ACC112 (cell line): Measurements from ENCODE around the gene FBN1.

Source experiments
- H2AFZ ChIP-seq: fragments of 200-600 bp; sonication (generic); one replicate; pipeline ENCODE4 v1.6.0; 2017; ENCODE audit warnings: antibody characterized with exemption, low read length; ENCODE audit not compliant: unreplicated experiment
- H3K27ac ChIP-seq: fragments of 200-600 bp; sonication (generic); 2 replicates; pipeline ENCODE4 v1.5.1; 2014; ENCODE audit warnings: low read depth, mild to moderate bottlenecking, antibody characterized with exemption, low read length, moderate library complexity
- H3K27me3 ChIP-seq: fragments of 200-600 bp; sonication (generic); 2 replicates; pipeline ENCODE4 v1.6.1; 2014; ENCODE audit warnings: mild to moderate bottlenecking, antibody characterized with exemption, low read length, moderate library complexity, mixed read lengths; ENCODE audit not compliant: insufficient read depth
- H3K36me3 ChIP-seq: fragments of 200-600 bp; sonication (generic); 2 replicates; pipeline ENCODE4 v1.6.1; 2016; ENCODE audit warnings: mild to moderate bottlenecking, antibody characterized with exemption, low read length, moderate library complexity, mixed read lengths; ENCODE audit not compliant: insufficient read depth
- H3K4me1 ChIP-seq: fragments of 200-600 bp; sonication (generic); one replicate; pipeline ENCODE4 v1.6.1; 2016; ENCODE audit warnings: low read length, mixed read lengths; ENCODE audit not compliant: insufficient read depth, unreplicated experiment, control insufficient read depth
- H3K4me3 ChIP-seq: fragments of 200-600 bp; sonication (generic); 2 replicates; pipeline ENCODE4 v1.5.1; 2014; ENCODE audit warnings: mild to moderate bottlenecking, low read depth, low read length
- H3K79me2 ChIP-seq: fragments of 200-600 bp; sonication (generic); one replicate; pipeline ENCODE4 v1.6.0; 2016; ENCODE audit warnings: low read length; ENCODE audit not compliant: control insufficient read depth, unreplicated experiment, insufficient read depth

The FBN1 gene

DNA sequence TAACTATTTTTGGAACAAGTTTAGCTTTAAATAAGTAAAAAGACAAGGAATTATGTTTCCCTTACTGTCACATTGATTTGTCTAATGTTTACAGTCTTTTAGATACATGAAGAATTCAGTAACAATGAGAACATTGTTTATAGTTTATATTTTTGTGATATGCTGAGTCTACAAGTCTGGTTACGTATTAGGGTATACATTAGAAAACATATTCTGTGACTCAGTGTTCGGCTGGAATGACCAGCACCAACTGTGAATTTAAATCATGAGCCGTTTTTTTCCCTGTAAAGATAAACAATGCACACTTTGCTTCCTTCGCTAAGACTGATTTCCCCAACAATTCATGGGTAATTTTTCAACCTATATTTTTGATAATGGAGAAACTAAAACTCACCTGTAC is 182.8 kb downstream of the FBN1 start:
- H2AFZ ChIP-seq, result no peak overlapping the region
- peaks cover 77% of the 10 kb centered on the region for H3K36me3 ChIP-seq
- H3K27me3 ChIP-seq, result no peaks in the 10 kb centered on the region
- peaks cover 33% of the 10 kb centered on the region for H3K4me1 ChIP-seq
- H3K4me3 ChIP-seq, result no peak overlapping the region
- peaks cover 4% of the 10 kb centered on the region for H3K79me2 ChIP-seq
- peak overlapping the region; percentile 36 for H3K27ac ChIP-seq

DNA sequence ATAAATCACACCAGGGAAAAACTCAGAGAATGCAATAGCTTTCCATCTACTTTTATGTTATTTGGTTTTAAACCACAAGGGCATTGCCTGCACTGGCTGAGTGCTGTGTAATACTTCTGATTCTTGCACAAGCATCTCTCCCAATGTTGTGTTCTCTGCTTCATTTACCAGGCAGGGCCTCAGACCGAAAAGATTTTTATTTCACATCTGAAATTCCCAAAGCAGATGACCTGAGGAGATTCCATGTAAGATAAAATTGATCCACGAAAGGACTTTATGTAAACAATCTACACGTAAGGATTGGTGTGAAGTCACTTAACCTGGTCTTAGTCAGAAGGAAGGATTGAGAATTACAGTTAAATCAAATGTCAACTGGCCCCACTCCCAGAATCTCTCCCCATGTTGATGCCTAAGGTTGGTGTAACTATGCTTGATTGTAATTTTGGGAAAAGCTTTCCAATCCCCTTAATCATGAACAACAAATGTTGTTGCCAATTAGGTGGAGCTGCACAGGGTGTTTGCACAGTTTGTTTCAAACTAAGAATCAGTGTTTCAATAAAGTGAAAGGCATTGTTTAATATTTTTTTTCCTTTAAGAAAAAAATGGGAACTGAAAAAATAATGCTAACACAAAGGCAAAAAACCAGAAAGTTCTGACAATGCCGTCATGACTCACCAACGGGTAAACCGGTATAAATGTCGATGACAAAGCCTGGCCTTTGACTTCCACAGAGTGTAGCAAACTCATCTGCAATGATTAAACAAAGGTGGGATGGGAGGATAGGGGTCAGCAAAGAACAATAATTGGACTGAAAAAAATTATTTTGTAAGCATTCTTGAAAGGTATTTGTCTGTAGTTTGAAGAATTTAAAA is 185.7 kb downstream of the FBN1 start:
- Histone ChIP-seq H3K4me1 (peaks cover 33% of the 10 kb centered on the region), H3K27ac (peak overlapping the region; percentile 87), H3K4me3 (peak overlapping the region; percentile 12; the same call in 1 of the 2 replicates)

DNA sequence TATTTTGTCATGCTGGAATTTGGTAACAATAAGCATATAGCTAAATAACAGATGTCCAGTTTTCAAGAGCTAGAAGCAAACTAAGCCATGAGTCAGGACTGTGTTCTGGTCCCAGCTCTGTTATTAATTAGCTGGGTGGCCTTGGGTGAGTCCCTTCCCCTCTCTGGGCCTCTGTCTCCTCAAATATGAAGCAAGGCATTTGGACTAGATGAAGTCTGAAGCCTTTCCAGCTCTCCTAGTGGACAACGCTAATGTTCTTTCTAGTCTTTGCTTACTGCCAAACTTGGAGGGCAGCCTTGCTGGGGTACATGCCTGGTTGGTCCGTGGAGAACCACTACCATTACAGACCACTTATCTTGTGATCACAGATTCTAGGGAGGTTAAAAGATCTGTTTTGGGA is 186.6 kb downstream of the FBN1 start:
- H3K4me1 ChIP-seq, result peaks cover 30% of the 10 kb centered on the region
- H3K27me3 ChIP-seq, result no peaks in the 10 kb centered on the region
- H3K4me3 ChIP-seq, result peak overlapping the region; percentile 26; the same call in 1 of the 2 replicates
- H3K27ac ChIP-seq, result peak overlapping the region; percentile 87
- H3K36me3 ChIP-seq, result peaks cover 81% of the 10 kb centered on the region
- H3K79me2 ChIP-seq, result peaks cover 5% of the 10 kb centered on the region
- H2AFZ ChIP-seq, result no peak overlapping the region

More for the DNA sequence above, 185.7 kb downstream of the FBN1 start:
- no peaks in the 10 kb centered on the region for H3K27me3 ChIP-seq
- H3K79me2 ChIP-seq, result peaks cover 5% of the 10 kb centered on the region
- no peak overlapping the region for H2AFZ ChIP-seq
- peaks cover 76% of the 10 kb centered on the region for H3K36me3 ChIP-seq

DNA sequence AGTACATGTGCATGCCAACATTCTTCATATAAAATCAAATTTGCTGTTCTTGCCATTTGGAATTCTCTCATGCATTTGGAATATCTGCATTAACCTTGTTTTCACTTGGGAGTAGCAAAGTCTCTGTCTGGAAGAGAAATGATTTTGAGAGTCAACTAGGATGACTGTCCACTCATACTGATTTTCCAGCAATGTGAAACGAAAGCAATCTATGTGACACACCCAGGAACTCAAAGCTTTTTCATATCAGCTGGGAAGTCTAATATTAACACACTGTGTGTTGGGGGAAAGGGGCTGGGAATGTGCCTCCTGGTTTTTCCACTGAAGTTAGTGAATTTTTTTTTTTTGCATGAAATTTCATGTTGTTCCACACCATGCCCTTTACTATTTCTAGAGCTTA is 189.4 kb downstream of the FBN1 start:
- no peaks in the 10 kb centered on the region for H3K27me3 ChIP-seq
- H3K4me3 ChIP-seq, result no peak overlapping the region

DNA sequence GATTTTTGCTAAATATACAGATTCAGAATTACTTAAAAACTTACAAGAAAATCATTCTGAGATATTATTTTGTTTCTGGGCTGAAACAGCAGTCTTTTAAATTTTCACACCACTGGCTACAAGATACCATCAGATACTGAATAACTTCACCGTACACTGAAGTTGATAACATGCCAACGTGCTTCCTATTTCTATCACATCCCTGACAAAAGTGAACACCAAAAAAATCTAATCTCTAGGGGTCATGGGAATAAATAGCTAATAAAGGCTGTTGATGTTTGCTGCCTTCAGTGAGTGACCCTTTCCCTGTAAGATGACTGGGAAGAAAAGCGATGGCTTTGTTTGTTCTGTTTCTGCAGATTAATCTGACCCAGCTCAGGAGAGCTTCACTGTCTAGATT is 193.8 kb downstream of the FBN1 start:
- no peaks in the 10 kb centered on the region for H3K27me3 ChIP-seq
- no peak overlapping the region for H3K4me3 ChIP-seq
- H3K27ac ChIP-seq, result no peak overlapping the region
- H2AFZ ChIP-seq, result no peak overlapping the region
- H3K79me2 ChIP-seq, result no peaks in the 10 kb centered on the region
- peaks cover 71% of the 10 kb centered on the region for H3K36me3 ChIP-seq
- H3K4me1 ChIP-seq, result peaks cover 31% of the 10 kb centered on the region

More for the DNA sequence above, 189.4 kb downstream of the FBN1 start:
- Histone ChIP-seq H3K27ac (no peak overlapping the region), H3K36me3 (peaks cover 71% of the 10 kb centered on the region), H3K79me2 (peaks cover 5% of the 10 kb centered on the region), H2AFZ (no peak overlapping the region), H3K4me1 (peaks cover 29% of the 10 kb centered on the region)

DNA sequence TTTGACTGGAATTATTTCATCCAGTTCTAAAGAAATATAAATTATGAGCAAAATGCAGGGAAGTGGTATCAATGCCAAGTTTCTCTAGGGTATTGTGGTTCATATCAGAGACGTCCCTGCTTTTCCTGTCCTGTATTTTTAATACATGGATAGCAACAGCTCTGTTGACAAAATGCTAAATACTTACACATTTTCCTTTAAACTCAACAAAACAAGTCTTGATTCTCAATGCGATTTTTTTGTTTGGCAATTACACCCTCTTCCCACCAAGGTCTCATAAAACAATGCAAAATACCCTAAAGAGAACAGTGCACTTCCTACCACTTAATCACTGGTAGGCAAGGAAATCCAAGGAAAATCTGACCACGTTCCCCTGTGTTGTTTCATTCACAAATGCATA is 194.3 kb downstream of the FBN1 start:
- Histone ChIP-seq H3K27me3 (no peaks in the 10 kb centered on the region), H3K4me3 (no peak overlapping the region), H3K79me2 (no peaks in the 10 kb centered on the region), H3K4me1 (peaks cover 32% of the 10 kb centered on the region), H3K36me3 (peaks cover 71% of the 10 kb centered on the region), H2AFZ (no peak overlapping the region), H3K27ac (no peak overlapping the region)

DNA sequence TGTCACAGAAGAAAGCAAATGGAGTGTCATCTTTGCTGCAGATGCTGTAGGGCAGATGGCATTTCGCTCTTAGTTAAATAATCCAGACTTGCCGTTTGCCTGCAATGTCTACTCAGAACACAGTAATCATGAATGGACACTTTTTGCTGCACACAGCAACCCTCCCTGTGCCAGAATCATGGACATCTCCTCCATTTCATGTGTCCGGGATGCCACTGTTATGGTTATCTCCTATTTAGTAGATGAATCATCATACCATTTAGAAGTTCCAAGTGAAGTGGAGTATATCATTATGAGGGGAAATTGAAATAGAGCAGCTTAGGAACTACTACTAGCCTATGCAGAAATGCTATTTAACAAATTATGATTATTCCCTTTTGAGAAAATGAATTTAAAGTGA is 195.8 kb downstream of the FBN1 start:
- H3K4me1 ChIP-seq, result peaks cover 32% of the 10 kb centered on the region
- H3K36me3 ChIP-seq, result peaks cover 63% of the 10 kb centered on the region
- no peaks in the 10 kb centered on the region for H3K27me3 ChIP-seq
- no peak overlapping the region for H3K27ac ChIP-seq
- no peak overlapping the region for H3K4me3 ChIP-seq
- no peaks in the 10 kb centered on the region for H3K79me2 ChIP-seq
- no peak overlapping the region for H2AFZ ChIP-seq

DNA sequence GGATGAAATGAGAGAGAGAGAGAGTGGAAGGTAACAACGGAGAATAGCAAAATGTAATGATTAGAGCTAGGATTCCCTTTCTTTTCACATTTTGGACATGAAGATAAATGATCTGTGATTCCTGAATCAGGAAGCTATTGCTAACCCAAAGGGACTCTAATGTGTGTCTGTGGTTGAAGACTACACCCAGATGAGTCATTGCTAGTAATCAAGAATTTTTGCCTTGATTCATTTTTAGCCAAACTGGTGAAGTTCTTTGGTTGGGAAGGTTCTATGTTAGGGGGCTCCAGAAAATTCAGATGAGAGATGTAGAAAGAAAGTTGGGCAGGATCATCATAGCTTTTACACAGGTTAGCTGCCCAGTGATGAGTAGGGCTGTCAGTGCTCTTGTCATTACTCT is 197.9 kb downstream of the FBN1 start:
- peaks cover 71% of the 10 kb centered on the region for H3K36me3 ChIP-seq
- H3K4me3 ChIP-seq, result peak overlapping the region; percentile 41; the same call in 1 of the 2 replicates
- H3K79me2 ChIP-seq, result no peaks in the 10 kb centered on the region
- H3K4me1 ChIP-seq, result peaks cover 37% of the 10 kb centered on the region
- H2AFZ ChIP-seq, result no peak overlapping the region
- H3K27ac ChIP-seq, result peak overlapping the region; percentile 80
- no peaks in the 10 kb centered on the region for H3K27me3 ChIP-seq

DNA sequence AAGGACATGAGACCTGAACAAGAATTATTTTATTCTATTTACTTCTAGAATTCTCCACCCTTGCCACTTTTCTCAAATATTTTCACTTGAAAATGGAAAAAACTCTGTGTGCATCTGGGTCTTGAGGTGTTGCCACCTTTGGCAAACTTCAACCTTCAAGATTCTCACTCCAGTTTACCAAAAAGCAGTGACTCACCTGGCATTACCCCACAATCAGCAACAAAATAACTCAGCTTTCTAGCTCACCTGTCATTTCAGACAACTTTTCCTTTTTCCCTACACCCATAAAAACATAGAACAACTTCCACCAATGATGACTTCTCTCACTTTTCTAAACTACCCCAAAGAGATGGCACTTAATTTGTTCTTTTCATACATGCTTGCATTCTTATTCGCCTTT is 198.5 kb downstream of the FBN1 start:
- peaks cover 72% of the 10 kb centered on the region for H3K36me3 ChIP-seq
- no peaks in the 10 kb centered on the region for H3K79me2 ChIP-seq
- H3K4me3 ChIP-seq, result peak overlapping the region; percentile 41; the same call in 1 of the 2 replicates
- H3K27ac ChIP-seq, result peak overlapping the region; percentile 80
- H2AFZ ChIP-seq, result no peak overlapping the region
- H3K27me3 ChIP-seq, result no peaks in the 10 kb centered on the region
- peaks cover 43% of the 10 kb centered on the region for H3K4me1 ChIP-seq

DNA sequence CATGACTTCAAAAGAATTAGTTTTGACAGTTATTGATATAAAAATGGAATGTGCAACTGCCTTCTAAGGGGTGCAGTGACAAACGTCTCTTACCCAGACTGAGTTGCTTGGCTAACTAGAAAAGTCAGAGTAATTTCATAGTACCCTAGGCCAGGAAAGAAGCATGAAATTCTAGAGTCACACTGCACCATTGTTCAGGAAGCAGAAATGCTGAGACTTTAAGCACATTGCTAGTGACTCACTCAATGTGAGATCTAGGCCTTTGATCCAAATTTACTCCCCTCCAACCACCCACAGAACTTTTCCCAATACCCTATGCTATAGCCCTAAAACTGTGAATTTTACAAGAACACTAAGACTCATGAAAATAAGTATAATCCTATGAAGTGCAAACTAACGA is 203.5 kb downstream of the FBN1 start:
- Histone ChIP-seq H3K4me3 (no peak overlapping the region), H3K27ac (peak overlapping the region; percentile 21), H3K36me3 (peaks cover 77% of the 10 kb centered on the region), H2AFZ (no peak overlapping the region), H3K4me1 (peaks cover 32% of the 10 kb centered on the region), H3K79me2 (peaks cover 4% of the 10 kb centered on the region), H3K27me3 (no peaks in the 10 kb centered on the region)

DNA sequence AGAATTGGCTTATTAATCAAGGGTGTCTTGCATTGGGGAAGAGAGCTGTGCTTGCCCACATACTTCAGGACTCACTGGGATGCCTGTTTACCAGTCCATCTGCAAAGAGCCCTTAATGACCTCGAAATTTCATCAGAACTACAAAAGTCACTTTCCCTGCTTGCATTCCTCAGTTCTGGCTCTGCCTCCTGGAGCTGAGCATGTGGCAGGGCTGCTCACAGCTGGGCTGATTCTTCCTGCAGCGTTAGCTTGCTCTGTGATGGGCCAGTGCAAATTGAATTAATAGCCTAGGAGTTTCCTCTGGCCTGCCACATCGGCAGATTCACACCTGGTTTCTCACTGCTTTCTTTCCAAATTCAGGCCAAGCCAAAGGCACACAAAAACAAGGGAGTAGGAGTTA is 205.4 kb downstream of the FBN1 start:
- Histone ChIP-seq H3K79me2 (peaks cover 4% of the 10 kb centered on the region), H3K27ac (peak overlapping the region; percentile 24; the same call in 1 of the 2 replicates), H3K27me3 (no peaks in the 10 kb centered on the region), H3K4me3 (no peak overlapping the region), H3K36me3 (peaks cover 82% of the 10 kb centered on the region), H2AFZ (no peak overlapping the region), H3K4me1 (peaks cover 28% of the 10 kb centered on the region)
